Lower lobe of right lung (tissue), 2 donors: ENCODE data around the gene CNTN4. TPM values are rescaled to one million over a fixed set of nuclear protein-coding genes. Genes with fewer than 3 reads are reported as not detected.

Experiments
- ATAC-seq, 2 donors: fragments of 200-7000 bp; cut with Tn5 transposase; one replicate each; pipeline ENCODE4 v1.9.1; 2020 to 2022; ENCODE audit warnings: mild to moderate bottlenecking in 2 of 2, moderate library complexity in 2 of 2
- DNase-seq: peaks from one replicate; pipeline ENCODE4 v3.0.0-alpha.2; 2020
- H3K27ac ChIP-seq: fragments of 200-600 bp; one replicate; pipeline ENCODE4 v1.8.0; 2022
- H3K27me3 ChIP-seq: fragments of 200-600 bp; one replicate; pipeline ENCODE4 v1.8.0; 2022; ENCODE audit warnings: low read depth
- H3K36me3 ChIP-seq: fragments of 200-600 bp; one replicate; pipeline ENCODE4 v1.8.0; 2022; ENCODE audit warnings: mild to moderate bottlenecking
- H3K4me1 ChIP-seq: fragments of 200-600 bp; one replicate; pipeline ENCODE4 v1.8.0; 2022
- H3K4me3 ChIP-seq: fragments of 200-600 bp; one replicate; pipeline ENCODE4 v1.8.0; 2022; ENCODE audit warnings: mild to moderate bottlenecking
- H3K9me3 ChIP-seq: fragments of 200-600 bp; one replicate; pipeline ENCODE4 v1.8.0; 2022
- intact Hi-C: fragments of 100-400 bp; cut with DNase I; formaldehyde crosslinking; loops from one replicate; pipeline ENCODE4 v1.11.0; 2022
- total RNA-seq: library from RNA; stranded (reverse); fragmentation: NEBNext Ultra II Directional; extraction: Animal tissue kit (Norgen Biotek cat#: 25700); gene quantifications from one replicate; pipeline ENCODE4 v1.2.1, GENCODE V29; 2021
- TF ChIP-seq, protein P1 (sequence below): fragments of 200-600 bp; IDR thresholded peaks from one replicate; pipeline ENCODE4 v1.8.0; 2022; ENCODE audit warnings: antibody characterized with exemption, mild to moderate bottlenecking
- donor health status: DM: no; HTN: yes; CAD: no; lungs with severe emphysema.

Gene CNTN4
- total RNA-seq, 1 donor from 2014 or later: 10.4 TPM

DNA sequence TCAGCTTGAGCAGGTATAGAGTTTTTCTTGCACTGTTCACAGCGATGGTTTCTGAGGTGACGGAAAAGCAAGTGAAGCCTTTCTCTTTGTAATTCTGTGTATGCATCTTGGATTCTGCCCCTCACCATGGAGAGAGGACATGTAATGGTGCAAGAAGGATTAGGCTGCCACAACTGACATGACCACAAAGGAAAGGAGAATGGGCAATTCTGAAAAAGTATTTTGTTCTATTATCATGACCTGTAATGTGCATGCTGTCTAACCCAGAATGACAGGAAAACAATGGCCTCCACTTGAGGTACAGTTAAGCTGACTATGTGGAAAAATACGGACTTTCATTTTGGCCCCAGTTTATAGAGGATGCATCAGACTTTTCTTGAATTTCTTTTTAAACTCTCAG lies 784.6 kb downstream of the CNTN4 start:
- Histone ChIP-seq H3K36me3 (no peaks in the 10 kb centered on the region), H3K27ac (no peak overlapping the region), H3K27me3 (no peaks in the 10 kb centered on the region), H3K9me3 (no peaks in the 10 kb centered on the region), H3K4me3 (no peak overlapping the region), H3K4me1 (no peaks in the 10 kb centered on the region)
- ATAC-seq (no peak), DNase-seq (no peak)
- intact Hi-C loops: no loop called here
- TF ChIP-seq, protein P1, sequence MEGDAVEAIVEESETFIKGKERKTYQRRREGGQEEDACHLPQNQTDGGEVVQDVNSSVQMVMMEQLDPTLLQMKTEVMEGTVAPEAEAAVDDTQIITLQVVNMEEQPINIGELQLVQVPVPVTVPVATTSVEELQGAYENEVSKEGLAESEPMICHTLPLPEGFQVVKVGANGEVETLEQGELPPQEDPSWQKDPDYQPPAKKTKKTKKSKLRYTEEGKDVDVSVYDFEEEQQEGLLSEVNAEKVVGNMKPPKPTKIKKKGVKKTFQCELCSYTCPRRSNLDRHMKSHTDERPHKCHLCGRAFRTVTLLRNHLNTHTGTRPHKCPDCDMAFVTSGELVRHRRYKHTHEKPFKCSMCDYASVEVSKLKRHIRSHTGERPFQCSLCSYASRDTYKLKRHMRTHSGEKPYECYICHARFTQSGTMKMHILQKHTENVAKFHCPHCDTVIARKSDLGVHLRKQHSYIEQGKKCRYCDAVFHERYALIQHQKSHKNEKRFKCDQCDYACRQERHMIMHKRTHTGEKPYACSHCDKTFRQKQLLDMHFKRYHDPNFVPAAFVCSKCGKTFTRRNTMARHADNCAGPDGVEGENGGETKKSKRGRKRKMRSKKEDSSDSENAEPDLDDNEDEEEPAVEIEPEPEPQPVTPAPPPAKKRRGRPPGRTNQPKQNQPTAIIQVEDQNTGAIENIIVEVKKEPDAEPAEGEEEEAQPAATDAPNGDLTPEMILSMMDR: no peak

DNA sequence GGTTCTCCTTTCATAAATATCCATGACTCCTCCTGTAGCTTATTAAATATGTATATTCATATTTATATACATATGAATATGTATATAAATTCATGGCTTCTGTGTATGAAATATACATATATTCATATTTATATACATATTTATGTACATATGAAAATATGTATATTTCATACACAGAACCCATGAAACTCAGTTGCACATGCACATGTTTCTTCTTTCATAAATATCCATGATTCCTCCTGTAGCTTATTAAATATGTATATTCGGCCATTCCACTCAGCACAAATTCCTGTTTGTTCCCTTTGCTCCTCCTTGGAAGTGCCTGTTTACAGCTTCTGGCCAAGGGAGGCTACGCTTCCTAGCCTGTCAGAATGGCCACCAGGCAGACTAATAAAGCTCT lies 789.9 kb downstream of the CNTN4 start:
- no peaks in the 10 kb centered on the region for H3K9me3 ChIP-seq
- no peak for ATAC-seq

DNA sequence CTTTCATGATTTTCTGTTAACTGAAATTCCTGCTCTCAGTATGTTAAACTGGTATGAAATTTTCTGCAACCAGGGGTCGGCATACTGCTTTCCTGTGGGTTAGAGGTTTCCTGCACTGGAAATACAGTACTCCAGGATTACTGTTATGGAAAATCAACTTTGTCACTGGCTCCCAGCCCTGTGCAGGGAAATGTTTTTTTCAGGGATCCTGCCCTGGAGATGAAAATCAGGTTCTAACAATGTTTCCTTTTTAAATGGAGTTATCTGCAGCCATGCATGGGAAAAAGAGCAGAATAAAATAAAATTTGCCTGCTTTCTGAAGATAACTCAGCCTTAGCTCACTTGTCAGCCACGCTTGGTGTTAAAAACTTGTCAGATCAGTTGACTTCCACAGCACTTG lies 791.1 kb downstream of the CNTN4 start:
- Histone ChIP-seq H3K9me3 (no peaks in the 10 kb centered on the region), H3K4me1 (no peaks in the 10 kb centered on the region), H3K27me3 (no peaks in the 10 kb centered on the region), H3K27ac (no peak overlapping the region), H3K36me3 (no peaks in the 10 kb centered on the region), H3K4me3 (no peak overlapping the region)
- DNase-seq (no peak), ATAC-seq (no peak)
- intact Hi-C loops: no loop called here
- TF ChIP-seq, protein P1: no peak

More for the DNA sequence above, 789.9 kb downstream of the CNTN4 start:
- no peaks in the 10 kb centered on the region for H3K27me3 ChIP-seq
- no peaks in the 10 kb centered on the region for H3K36me3 ChIP-seq
- DNase-seq: no peak
- TF ChIP-seq, protein P1: no peak
- no peak overlapping the region for H3K4me3 ChIP-seq
- intact Hi-C loops: no loop called here
- H3K27ac ChIP-seq: no peak overlapping the region
- no peaks in the 10 kb centered on the region for H3K4me1 ChIP-seq

DNA sequence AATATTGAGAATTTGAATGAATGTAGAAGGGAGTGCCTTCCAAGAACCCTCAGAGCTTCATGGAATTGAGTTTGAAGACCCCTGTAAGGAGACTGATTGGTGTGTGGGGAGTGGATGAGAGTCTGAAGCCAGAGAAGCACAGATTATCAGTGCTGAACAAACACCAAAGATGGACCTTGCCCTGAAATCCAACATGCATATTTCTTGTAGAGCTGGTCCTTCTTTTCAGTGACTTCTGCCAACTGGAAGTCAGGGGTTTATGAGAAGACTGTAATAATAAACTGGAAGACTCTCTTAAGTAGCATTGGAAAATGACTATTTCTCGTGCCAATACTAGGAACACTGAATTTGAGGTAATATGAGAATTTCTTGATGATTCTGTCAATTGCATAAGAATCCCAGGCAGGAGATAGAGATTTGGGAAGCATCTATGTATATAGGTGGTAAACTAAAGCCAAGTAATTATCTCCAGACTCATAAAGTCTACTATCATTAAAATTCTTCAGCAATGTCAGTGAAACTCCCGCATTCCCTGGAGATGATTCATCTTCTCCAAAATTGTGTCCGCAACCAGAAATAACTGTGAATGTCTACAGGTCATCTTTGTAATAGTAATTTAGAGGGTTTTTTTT lies 797.8 kb downstream of the CNTN4 start:
- TF ChIP-seq, protein P1: no peak
- intact Hi-C loops: no loop called here
- Histone ChIP-seq H3K9me3 (no peaks in the 10 kb centered on the region), H3K4me3 (no peak overlapping the region), H3K36me3 (no peaks in the 10 kb centered on the region), H3K27ac (no peak overlapping the region), H3K27me3 (no peaks in the 10 kb centered on the region), H3K4me1 (no peaks in the 10 kb centered on the region)
- no peak for DNase-seq
- ATAC-seq: no peak

DNA sequence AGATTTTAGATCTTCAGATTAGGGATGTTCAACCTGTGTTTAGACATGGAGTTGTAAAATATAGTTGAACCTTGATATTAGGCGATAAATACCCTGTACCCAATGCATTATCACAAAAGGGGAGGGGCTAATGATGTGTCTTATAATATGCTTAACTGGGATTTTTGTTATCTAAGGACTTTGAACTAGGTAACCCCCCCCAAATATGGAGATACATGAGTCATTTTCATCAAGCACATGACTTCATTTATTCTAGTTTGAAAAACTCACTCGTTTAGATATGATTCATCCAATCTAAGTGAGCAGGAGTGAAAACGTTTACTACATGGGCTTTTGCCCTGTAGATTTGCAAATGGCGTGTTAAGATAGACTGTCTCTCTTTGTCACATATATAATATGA lies 799.2 kb downstream of the CNTN4 start:
- no peaks in the 10 kb centered on the region for H3K9me3 ChIP-seq
- no peak overlapping the region for H3K27ac ChIP-seq
- no peaks in the 10 kb centered on the region for H3K4me1 ChIP-seq
- H3K4me3 ChIP-seq: no peak overlapping the region
- H3K27me3 ChIP-seq: no peaks in the 10 kb centered on the region
- intact Hi-C loops: no loop called here
- TF ChIP-seq, protein P1: no peak
- no peak for DNase-seq
- no peaks in the 10 kb centered on the region for H3K36me3 ChIP-seq
- no peak for ATAC-seq
